Measurements from ENCODE around the gene TLK1.

- no peak for TF ChIP-seq CTCF (IDR thresholded peaks at IDR 0.05; ENCODE audit: low read depth, low read length, missing input control)
- TF ChIP-seq ATF3 (IDR thresholded peaks at IDR 0.05): no peak
- TF ChIP-seq SP1 (IDR thresholded peaks at IDR 0.05): no peak
- TF ChIP-seq FOXA1 (IDR thresholded peaks at IDR 0.05): no peak
- TF ChIP-seq TAF1 (conservative IDR thresholded peaks at IDR 0.05): no peak
- no peak for TF ChIP-seq RAD21 (IDR thresholded peaks at IDR 0.05)
- TF ChIP-seq GABPA (IDR thresholded peaks at IDR 0.05 in 1 of 2, conservative IDR thresholded peaks at IDR 0.05 in 1 of 2): no peak
- no peak for TF ChIP-seq MAX (IDR thresholded peaks at IDR 0.05)
- TF ChIP-seq YY1 (IDR thresholded peaks at IDR 0.05): no peak
- no peak for TF ChIP-seq JUND (IDR thresholded peaks at IDR 0.05)
- TF ChIP-seq REST (IDR thresholded peaks at IDR 0.05): no peak
Measured at GRCh38 chr2:171143670-171144062, 17.0 kb downstream of the TLK1 start.
